ENCODE results near the gene IGF2BP2. TPM values are rescaled to one million over a fixed set of nuclear protein-coding genes. Genes with fewer than 3 reads are reported as not detected.

The IGF2BP2 gene
- total RNA-seq, 1 experiment from 2014 or later: 133 TPM

DNA sequence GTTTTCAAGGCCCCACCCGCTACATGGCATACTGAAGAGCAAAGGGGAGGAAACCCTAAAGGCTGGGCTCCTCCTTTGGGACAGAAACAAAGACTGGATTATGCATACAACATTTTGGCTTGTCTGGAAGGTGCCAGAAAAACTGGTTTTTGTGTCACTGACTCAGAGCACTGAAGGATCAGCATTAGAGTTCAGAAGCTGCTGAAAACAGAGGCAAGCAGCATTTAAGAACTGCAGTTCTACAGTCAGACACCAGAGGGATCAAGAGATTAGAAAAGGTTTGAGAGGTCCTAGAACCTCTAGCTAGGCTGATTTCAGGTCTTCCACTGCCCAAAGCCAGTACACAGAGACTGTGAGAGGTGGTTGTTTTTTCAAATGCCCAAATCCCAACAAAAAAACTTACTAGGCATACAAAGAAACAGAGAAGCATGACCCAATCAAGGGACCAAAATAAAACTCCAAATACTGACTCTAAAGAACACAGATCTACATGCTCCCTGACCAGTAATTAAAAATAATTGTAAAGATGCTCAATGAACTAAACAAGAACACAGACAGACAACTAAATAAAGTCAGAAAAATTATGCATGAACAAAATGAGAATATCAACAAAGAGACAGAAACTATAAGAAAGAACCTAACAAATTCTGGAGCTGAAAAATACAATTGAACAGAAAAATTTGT is 147.6 kb downstream of the IGF2BP2 start:
- Mint-ChIP-seq H3K4me1 (peaks cover 8% of the 10 kb centered on the region), H3K4me3 (no peak overlapping the region), H3K27me3 (ENCODE audit: low read depth) (no peaks in the 10 kb centered on the region), H3K9me3 (no peaks in the 10 kb centered on the region), H3K36me3 (peaks cover 44% of the 10 kb centered on the region), H3K27ac (peak overlapping the region; percentile 29)
- TF ChIP-seq KAT7 (CRISPR knock-in tag; IDR thresholded peaks at IDR 0.05; ENCODE audit: borderline replicate concordance) (no peak), ZNF671 (CRISPR knock-in tag; IDR thresholded peaks at IDR 0.05) (no peak), TEAD4 (CRISPR knock-in tag; IDR thresholded peaks at IDR 0.05) (no peak), ZNF138 (CRISPR knock-in tag; conservative IDR thresholded peaks at IDR 0.05) (no peak)
- TF ChIP-seq, protein P1, sequence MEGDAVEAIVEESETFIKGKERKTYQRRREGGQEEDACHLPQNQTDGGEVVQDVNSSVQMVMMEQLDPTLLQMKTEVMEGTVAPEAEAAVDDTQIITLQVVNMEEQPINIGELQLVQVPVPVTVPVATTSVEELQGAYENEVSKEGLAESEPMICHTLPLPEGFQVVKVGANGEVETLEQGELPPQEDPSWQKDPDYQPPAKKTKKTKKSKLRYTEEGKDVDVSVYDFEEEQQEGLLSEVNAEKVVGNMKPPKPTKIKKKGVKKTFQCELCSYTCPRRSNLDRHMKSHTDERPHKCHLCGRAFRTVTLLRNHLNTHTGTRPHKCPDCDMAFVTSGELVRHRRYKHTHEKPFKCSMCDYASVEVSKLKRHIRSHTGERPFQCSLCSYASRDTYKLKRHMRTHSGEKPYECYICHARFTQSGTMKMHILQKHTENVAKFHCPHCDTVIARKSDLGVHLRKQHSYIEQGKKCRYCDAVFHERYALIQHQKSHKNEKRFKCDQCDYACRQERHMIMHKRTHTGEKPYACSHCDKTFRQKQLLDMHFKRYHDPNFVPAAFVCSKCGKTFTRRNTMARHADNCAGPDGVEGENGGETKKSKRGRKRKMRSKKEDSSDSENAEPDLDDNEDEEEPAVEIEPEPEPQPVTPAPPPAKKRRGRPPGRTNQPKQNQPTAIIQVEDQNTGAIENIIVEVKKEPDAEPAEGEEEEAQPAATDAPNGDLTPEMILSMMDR (IDR thresholded peaks at IDR 0.05): peak; percentile 74
- TF ChIP-seq, protein P2, sequence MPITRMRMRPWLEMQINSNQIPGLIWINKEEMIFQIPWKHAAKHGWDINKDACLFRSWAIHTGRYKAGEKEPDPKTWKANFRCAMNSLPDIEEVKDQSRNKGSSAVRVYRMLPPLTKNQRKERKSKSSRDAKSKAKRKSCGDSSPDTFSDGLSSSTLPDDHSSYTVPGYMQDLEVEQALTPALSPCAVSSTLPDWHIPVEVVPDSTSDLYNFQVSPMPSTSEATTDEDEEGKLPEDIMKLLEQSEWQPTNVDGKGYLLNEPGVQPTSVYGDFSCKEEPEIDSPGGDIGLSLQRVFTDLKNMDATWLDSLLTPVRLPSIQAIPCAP (CRISPR knock-in tag; IDR thresholded peaks at IDR 0.05): no peak
- DNase-seq (ENCODE audit: low spot score) (no peak), ATAC-seq (peak; percentile 97)
- ChIA-PET CTCF (interaction anchor here (0.6 to 2.2 kb wide), 42 partner anchors 12 to 582 kb away, joined by 3 to 48 read pairs (median 4); partner anchors contain the start of gene IGF2BP2), POLR2A (interaction anchor here (0.6 to 0.7 kb wide), 3 partner anchors 74 to 230 kb away, joined by 3 to 7 read pairs (median 3); no protein-coding TSS in a partner anchor)

DNA sequence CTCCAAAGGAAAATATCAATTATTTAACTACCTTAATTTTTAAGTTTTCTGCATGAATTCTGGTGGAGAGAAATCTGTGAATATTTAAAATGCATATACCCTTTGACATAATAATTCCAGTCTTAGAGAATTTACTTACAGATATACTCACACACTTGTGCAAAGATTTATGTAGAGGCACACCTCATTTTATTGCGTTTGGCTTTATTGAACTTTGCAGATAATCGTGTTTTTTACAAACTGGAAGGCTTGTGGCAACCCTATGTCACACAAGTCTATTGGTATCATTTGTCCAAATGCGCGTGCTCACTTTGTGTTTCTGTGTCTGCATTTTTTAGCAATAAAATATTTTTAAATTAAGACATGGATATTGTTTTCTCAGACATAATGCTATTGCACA is 157.3 kb downstream of the IGF2BP2 start:
- H3K4me3 Mint-ChIP-seq: no peak overlapping the region
- POLR2A ChIA-PET: no interaction called here
- no peak for DNase-seq (ENCODE audit: low spot score)
- H3K4me1 Mint-ChIP-seq: no peaks in the 10 kb centered on the region
- H3K36me3 Mint-ChIP-seq: peaks cover 39% of the 10 kb centered on the region
- no peaks in the 10 kb centered on the region for H3K27me3 Mint-ChIP-seq (ENCODE audit: low read depth)
- TF ChIP-seq, protein P3, sequence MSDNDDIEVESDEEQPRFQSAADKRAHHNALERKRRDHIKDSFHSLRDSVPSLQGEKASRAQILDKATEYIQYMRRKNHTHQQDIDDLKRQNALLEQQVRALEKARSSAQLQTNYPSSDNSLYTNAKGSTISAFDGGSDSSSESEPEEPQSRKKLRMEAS (CRISPR knock-in tag; IDR thresholded peaks at IDR 0.05): no peak
- TF ChIP-seq NFYB (CRISPR knock-in tag; conservative IDR thresholded peaks at IDR 0.05; ENCODE audit: low read depth) (no peak), FOXK1 (CRISPR knock-in tag; IDR thresholded peaks at IDR 0.05) (no peak), ETV6 (CRISPR knock-in tag; IDR thresholded peaks at IDR 0.05) (no peak), NR1H2 (CRISPR knock-in tag; IDR thresholded peaks at IDR 0.05) (no peak), SMAD4 (CRISPR knock-in tag; IDR thresholded peaks at IDR 0.05) (no peak), TP53 (CRISPR knock-in tag; IDR thresholded peaks at IDR 0.05) (no peak)
- TF ChIP-seq, protein P4, sequence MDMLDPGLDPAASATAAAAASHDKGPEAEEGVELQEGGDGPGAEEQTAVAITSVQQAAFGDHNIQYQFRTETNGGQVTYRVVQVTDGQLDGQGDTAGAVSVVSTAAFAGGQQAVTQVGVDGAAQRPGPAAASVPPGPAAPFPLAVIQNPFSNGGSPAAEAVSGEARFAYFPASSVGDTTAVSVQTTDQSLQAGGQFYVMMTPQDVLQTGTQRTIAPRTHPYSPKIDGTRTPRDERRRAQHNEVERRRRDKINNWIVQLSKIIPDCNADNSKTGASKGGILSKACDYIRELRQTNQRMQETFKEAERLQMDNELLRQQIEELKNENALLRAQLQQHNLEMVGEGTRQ (CRISPR knock-in tag; IDR thresholded peaks at IDR 0.05): no peak
- TF ChIP-seq, protein P5, sequence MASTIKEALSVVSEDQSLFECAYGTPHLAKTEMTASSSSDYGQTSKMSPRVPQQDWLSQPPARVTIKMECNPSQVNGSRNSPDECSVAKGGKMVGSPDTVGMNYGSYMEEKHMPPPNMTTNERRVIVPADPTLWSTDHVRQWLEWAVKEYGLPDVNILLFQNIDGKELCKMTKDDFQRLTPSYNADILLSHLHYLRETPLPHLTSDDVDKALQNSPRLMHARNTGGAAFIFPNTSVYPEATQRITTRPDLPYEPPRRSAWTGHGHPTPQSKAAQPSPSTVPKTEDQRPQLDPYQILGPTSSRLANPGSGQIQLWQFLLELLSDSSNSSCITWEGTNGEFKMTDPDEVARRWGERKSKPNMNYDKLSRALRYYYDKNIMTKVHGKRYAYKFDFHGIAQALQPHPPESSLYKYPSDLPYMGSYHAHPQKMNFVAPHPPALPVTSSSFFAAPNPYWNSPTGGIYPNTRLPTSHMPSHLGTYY (CRISPR knock-in tag; IDR thresholded peaks at IDR 0.05): no peak
- TF ChIP-seq, protein P6, sequence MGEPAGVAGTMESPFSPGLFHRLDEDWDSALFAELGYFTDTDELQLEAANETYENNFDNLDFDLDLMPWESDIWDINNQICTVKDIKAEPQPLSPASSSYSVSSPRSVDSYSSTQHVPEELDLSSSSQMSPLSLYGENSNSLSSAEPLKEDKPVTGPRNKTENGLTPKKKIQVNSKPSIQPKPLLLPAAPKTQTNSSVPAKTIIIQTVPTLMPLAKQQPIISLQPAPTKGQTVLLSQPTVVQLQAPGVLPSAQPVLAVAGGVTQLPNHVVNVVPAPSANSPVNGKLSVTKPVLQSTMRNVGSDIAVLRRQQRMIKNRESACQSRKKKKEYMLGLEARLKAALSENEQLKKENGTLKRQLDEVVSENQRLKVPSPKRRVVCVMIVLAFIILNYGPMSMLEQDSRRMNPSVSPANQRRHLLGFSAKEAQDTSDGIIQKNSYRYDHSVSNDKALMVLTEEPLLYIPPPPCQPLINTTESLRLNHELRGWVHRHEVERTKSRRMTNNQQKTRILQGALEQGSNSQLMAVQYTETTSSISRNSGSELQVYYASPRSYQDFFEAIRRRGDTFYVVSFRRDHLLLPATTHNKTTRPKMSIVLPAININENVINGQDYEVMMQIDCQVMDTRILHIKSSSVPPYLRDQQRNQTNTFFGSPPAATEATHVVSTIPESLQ (CRISPR knock-in tag; IDR thresholded peaks at IDR 0.05): no peak
- TF ChIP-seq, protein P7, sequence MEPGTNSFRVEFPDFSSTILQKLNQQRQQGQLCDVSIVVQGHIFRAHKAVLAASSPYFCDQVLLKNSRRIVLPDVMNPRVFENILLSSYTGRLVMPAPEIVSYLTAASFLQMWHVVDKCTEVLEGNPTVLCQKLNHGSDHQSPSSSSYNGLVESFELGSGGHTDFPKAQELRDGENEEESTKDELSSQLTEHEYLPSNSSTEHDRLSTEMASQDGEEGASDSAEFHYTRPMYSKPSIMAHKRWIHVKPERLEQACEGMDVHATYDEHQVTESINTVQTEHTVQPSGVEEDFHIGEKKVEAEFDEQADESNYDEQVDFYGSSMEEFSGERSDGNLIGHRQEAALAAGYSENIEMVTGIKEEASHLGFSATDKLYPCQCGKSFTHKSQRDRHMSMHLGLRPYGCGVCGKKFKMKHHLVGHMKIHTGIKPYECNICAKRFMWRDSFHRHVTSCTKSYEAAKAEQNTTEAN (CRISPR knock-in tag; IDR thresholded peaks at IDR 0.05): no peak
- TF ChIP-seq, protein P1 (IDR thresholded peaks at IDR 0.05): no peak
- H3K27ac Mint-ChIP-seq: no peak overlapping the region
- ATAC-seq: no peak
- CTCF ChIA-PET: no interaction called here
- no peaks in the 10 kb centered on the region for H3K9me3 Mint-ChIP-seq

Data from WTC11 (cell line).